SJCRH30 (cell line): ENCODE measurements around the gene MBTD1. TPM values are rescaled to one million over a fixed set of nuclear protein-coding genes. Genes with fewer than 3 reads are reported as not detected.

ENCODE experiments used
- DNase-seq, 2 experiments: peaks; one replicate each; pipeline ENCODE4 v3.0.0-alpha.2; 2015 to 2020
- H3K27ac ChIP-seq: fragments of 250-450 bp; sonication (Bioruptor Pico); 2 replicates; pipeline ENCODE4 v1.5.1; 2020; ENCODE audit warnings: mild to moderate bottlenecking, moderate library complexity
- H3K27me3 ChIP-seq: fragments of 250-450 bp; sonication (Bioruptor Pico); 2 replicates; pipeline ENCODE4 v1.5.1; 2020; ENCODE audit warnings: mild to moderate bottlenecking, moderate library complexity
- H3K36me3 ChIP-seq: fragments of 250-450 bp; sonication (Bioruptor Pico); 2 replicates; pipeline ENCODE4 v1.5.1; 2020; ENCODE audit warnings: mild to moderate bottlenecking, moderate library complexity
- H3K4me1 ChIP-seq: fragments of 250-450 bp; sonication (Bioruptor Pico); 2 replicates; pipeline ENCODE4 v1.5.1; 2020; ENCODE audit warnings: mild to moderate bottlenecking, moderate library complexity
- H3K4me3 ChIP-seq: fragments of 250-450 bp; sonication (Bioruptor Pico); 2 replicates; pipeline ENCODE4 v1.5.1; 2020; ENCODE audit warnings: mild to moderate bottlenecking, moderate library complexity
- H3K9me3 ChIP-seq: fragments of 250-450 bp; sonication (Bioruptor Pico); replicated peaks from 2 replicates; pipeline ENCODE4 v1.5.1; 2020; ENCODE audit warnings: mild to moderate bottlenecking, moderate library complexity
- total RNA-seq: library from RNA; depleted of rRNA; stranded (reverse); fragments of >200 nt; shearing (Covaris generic); gene quantifications from 2 replicates; pipeline ENCODE4 v1.2.3, GENCODE V29; 2014

MBTD1 gene
- total RNA-seq, 1 experiment from 2014 or later = 18.6 TPM

GRCh38 chr17:51261024-51261963 lies 1.4 kb upstream of the MBTD1 start:
- Histone ChIP-seq H3K27ac (no peak overlapping the region), H3K4me1 (no peaks in the 10 kb centered on the region; the same call in 1 of the 2 replicates), H3K9me3 (no peaks in the 10 kb centered on the region), H3K36me3 (peaks cover 10% of the 10 kb centered on the region), H3K27me3 (no peaks in the 10 kb centered on the region), H3K4me3 (peak overlapping the region; percentile 97)
- DNase-seq = peak in 1 of 2 experiments; percentile 3

GRCh38 chr17:51260237-51261023 lies 581 bp upstream of the MBTD1 start, which contains the start of gene UTP18:
UTP18 (plus strand) TSS chr17:51260546; CDS start chr17:51260585, 39 bp downstream.
- H3K4me1 ChIP-seq = no peaks in the 10 kb centered on the region; the same call in 1 of the 2 replicates
- no peaks in the 10 kb centered on the region for H3K27me3 ChIP-seq
- H3K27ac ChIP-seq = peak within 1 kb of the TSS; percentile 98
- H3K9me3 ChIP-seq = no peaks in the 10 kb centered on the region
- peaks cover 8% of the 10 kb centered on the region for H3K36me3 ChIP-seq
- H3K4me3 ChIP-seq = peak within 1 kb of the TSS; percentile 97
- peak; percentile 97 for DNase-seq

DNA sequence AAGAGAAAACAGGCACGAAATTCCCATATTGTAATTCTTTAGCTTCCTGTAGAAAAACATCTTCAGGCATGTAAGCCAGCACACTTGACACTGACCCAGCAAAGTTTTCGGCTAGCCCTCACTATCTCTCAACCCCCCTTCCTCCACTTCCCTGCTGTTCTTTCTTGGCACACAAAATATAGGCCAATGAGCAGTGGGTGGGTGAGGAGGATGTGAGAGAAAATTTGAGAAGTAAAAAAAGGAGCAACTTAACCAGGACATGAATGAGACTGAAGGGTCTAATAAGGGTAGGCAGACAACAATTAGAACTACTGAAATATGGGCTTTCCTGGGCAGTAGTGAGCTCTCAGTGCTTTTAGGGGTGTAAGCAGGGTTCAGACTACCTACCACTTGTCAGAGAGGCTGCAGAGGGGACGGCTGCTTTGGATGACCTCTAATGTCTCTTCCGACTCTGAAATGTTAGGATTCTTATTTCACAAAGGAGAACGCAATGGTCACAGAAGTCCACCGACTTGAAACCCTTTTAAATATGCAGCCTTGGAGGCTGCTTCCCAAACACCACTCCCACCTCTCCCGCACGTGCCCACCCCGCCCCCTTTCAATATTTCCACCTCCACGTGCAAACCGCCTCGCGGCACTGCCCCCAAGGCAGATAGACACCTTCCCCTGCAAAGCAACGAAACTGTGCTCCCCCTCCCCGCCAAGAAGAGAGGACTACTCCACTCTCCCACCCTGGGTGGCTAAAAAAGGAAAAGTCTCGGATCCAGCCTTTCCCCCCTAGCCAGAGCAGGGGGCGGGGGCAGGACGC lies 889 bp downstream of the MBTD1 start:
- no peaks in the 10 kb centered on the region for H3K27me3 ChIP-seq
- peak; percentile 16 to 19 for DNase-seq
- peak overlapping the region; percentile 98 for H3K27ac ChIP-seq
- peak overlapping the region; percentile 97 for H3K4me3 ChIP-seq
- H3K4me1 ChIP-seq = no peaks in the 10 kb centered on the region; the same call in 1 of the 2 replicates
- no peaks in the 10 kb centered on the region for H3K9me3 ChIP-seq
- H3K36me3 ChIP-seq = peaks cover 8% of the 10 kb centered on the region

DNA sequence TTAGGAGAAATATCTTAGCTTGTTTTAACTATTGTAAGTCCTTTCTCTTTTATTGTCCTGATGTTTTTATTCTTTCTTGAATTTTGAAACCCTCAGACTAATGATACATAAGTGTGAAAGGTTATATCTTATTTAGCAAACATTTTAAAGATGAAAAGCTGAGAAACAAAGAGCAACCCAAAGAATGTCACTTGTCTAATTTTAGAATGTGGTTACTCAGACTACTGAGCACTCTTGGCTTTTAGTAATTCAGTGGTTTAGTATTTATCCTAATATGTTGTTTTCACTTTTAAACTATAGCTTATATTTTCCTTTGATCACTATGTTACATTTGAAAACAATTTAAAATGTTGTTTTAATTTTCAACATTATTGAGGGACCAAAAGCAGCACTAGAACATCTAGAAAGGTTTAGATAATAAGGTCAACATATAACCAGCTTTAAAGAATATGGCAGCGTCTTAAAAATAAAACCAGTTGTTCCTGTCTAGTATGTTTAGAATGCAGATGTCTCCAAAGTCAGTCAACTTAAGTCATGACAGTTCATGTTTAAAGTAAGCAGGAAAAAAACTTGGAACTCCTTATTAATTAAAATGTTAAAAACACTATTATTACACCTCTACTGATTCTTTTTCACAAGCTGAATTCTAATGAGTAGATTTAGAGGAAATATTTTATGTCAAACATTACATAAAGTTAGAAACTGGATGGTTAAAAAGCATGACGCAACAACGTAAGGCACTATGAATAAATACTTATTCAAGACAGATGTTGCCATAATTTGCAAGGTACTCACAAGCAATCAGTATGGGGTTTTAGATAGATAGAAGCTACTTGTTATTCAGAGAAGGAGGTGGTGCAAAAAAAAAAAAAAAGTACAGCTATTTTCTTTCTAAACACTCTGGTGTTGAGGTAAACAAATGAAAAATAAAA lies 2.4 kb downstream of the MBTD1 start:
- Histone ChIP-seq H3K9me3 (no peaks in the 10 kb centered on the region), H3K4me3 (no peak overlapping the region), H3K4me1 (no peaks in the 10 kb centered on the region; the same call in 1 of the 2 replicates), H3K27me3 (no peaks in the 10 kb centered on the region), H3K36me3 (peaks cover 6% of the 10 kb centered on the region), H3K27ac (no peak overlapping the region)
- DNase-seq = no peak

GRCh38 chr17:51256101-51256500 lies 3.7 kb downstream of the MBTD1 start:
- Histone ChIP-seq H3K4me1 (no peaks in the 10 kb centered on the region; the same call in 1 of the 2 replicates), H3K27ac (no peak overlapping the region), H3K9me3 (no peaks in the 10 kb centered on the region), H3K4me3 (no peak overlapping the region), H3K36me3 (peaks cover 14% of the 10 kb centered on the region), H3K27me3 (no peaks in the 10 kb centered on the region)
- DNase-seq = no peak

DNA sequence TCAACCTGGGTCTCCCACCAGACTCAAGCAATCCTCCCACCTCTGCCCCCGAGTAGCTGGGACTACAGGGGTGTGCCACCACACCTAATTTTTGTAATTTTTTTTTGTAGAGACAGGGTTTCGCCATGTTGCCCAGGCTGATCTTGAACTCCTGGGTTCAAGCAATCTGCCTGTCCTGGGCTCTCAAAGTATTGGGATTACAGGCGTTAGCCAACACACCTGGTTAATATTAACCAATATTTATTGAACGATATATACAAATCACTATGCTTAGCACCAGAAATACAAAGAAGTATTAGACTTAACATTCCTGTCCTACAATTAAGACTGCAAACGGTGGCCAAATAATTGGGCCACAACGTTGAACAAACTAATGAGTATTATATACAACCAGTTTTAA lies 4.2 kb downstream of the MBTD1 start:
- peaks cover 17% of the 10 kb centered on the region for H3K36me3 ChIP-seq
- DNase-seq = no peak

DNA sequence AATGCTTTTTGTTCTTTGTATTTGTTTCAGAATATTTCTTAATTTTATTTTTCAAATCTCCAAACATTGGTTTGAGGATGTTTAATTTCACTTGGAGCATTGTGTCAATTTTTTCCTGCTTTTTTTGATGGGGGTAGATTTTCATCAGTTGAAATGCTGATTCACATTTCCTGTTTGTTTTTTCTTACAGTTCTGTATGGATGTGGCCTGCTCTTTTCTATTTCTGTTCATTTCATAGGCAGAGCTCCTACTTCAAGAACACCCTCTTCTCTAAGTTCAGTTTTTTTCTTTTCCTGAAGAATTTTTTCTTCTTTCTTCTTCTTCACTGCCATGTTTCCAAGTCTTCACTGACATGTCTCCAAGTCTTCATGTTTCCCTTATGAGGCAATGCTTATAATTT lies 8.8 kb downstream of the MBTD1 start:
- Histone ChIP-seq H3K27me3 (no peaks in the 10 kb centered on the region), H3K9me3 (no peaks in the 10 kb centered on the region), H3K4me1 (no peaks in the 10 kb centered on the region), H3K4me3 (no peak overlapping the region), H3K36me3 (peaks cover 17% of the 10 kb centered on the region), H3K27ac (no peak overlapping the region)
- DNase-seq = no peak

More for the DNA sequence above, 4.2 kb downstream of the MBTD1 start:
- H3K4me3 ChIP-seq = no peak overlapping the region
- no peaks in the 10 kb centered on the region; the same call in 1 of the 2 replicates for H3K4me1 ChIP-seq
- no peak overlapping the region for H3K27ac ChIP-seq
- no peaks in the 10 kb centered on the region for H3K27me3 ChIP-seq
- H3K9me3 ChIP-seq = no peaks in the 10 kb centered on the region

DNA sequence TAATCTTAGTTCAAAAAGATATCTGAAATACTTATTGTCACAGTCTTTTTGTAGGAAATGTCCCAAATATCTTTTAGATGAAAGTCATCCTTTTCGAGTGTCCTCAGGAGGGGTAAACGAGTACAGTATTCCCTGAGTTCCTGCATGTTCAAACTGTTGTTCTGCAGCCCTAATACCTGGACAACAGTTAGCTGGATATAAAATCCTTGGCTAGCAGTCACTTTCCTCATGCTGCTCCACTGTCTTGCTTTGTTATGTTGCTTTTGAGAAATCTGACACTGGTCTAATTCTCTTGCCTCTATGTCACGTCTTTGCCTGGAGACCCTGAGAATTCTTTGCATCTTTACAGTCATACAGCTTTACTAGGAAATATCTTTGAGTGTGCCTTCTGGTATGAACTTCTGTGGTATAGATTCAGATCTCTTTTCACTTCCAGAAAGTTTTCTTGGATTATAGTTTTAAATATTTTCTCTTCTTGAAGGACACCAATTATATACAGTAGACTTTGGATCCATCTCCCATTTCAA lies 9.5 kb downstream of the MBTD1 start:
- DNase-seq = no peak

DNA sequence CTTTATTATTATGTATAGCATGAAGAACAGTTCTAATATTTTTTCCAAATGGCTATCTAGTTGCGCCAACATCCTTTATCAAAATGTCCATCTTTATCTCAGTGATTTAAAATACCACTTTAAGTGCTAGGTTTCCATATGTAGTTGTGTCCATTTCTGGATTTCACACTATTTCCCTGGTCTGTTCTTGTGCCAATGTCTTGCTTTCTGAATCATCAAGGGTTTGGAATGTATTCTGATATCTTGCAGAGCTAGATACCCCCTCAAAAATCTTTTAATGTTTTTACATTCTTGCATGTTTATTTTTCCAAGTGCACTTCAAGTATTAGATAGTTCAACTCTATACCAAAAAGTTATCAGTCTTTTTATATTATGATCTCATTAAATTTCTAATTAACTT lies 14.3 kb downstream of the MBTD1 start:
- no peaks in the 10 kb centered on the region for H3K36me3 ChIP-seq
- no peaks in the 10 kb centered on the region for H3K4me1 ChIP-seq
- no peaks in the 10 kb centered on the region for H3K9me3 ChIP-seq
- no peaks in the 10 kb centered on the region for H3K27me3 ChIP-seq
- H3K27ac ChIP-seq = no peak overlapping the region
- DNase-seq = no peak
- no peak overlapping the region for H3K4me3 ChIP-seq

More for the DNA sequence above, 9.5 kb downstream of the MBTD1 start:
- H3K36me3 ChIP-seq = peaks cover 17% of the 10 kb centered on the region
- no peaks in the 10 kb centered on the region for H3K9me3 ChIP-seq
- H3K4me3 ChIP-seq = no peak overlapping the region
- no peaks in the 10 kb centered on the region for H3K27me3 ChIP-seq
- H3K4me1 ChIP-seq = no peaks in the 10 kb centered on the region
- H3K27ac ChIP-seq = no peak overlapping the region

- Histone ChIP-seq H3K4me1 (no peaks in the 10 kb centered on the region), H3K9me3 (no peaks in the 10 kb centered on the region), H3K27me3 (no peaks in the 10 kb centered on the region), H3K36me3 (no peaks in the 10 kb centered on the region), H3K4me3 (no peak overlapping the region), H3K27ac (no peak overlapping the region)
- no peak for DNase-seq
Measured at GRCh38 chr17:51244041-51244440, 15.8 kb downstream of the MBTD1 start.

DNA sequence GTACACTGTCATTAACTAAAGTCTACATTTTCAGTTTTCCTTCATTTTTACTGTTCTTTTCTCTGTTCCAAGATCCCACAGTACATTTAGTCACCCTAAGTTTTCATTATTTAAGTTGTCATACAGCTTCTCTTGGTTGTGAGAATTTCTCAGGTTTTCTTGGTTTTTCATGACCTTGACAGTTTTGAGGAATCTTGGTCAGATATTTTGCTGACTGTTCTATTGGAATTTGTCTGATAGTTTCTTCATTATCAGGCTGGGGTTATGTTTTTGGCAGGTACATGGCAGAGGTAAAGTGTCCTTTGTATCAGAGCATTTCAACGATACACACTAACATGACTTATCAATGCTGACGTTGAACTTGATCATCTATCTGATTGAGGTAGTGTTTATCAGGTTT lies 19.6 kb downstream of the MBTD1 start:
- Histone ChIP-seq H3K9me3 (no peaks in the 10 kb centered on the region), H3K4me1 (no peaks in the 10 kb centered on the region), H3K4me3 (no peak overlapping the region), H3K27ac (no peak overlapping the region), H3K27me3 (no peaks in the 10 kb centered on the region), H3K36me3 (peaks cover 3% of the 10 kb centered on the region; the same call in 1 of the 2 replicates)
- DNase-seq = no peak

GRCh38 chr17:51238255-51238887 lies 21.5 kb downstream of the MBTD1 start:
- Histone ChIP-seq H3K36me3 (peaks cover 3% of the 10 kb centered on the region; the same call in 1 of the 2 replicates), H3K27ac (no peak overlapping the region), H3K4me1 (no peaks in the 10 kb centered on the region), H3K4me3 (no peak overlapping the region), H3K27me3 (no peaks in the 10 kb centered on the region), H3K9me3 (no peaks in the 10 kb centered on the region)
- DNase-seq = no peak

GRCh38 chr17:51234162-51234561 lies 25.7 kb downstream of the MBTD1 start:
- Histone ChIP-seq H3K4me1 (no peaks in the 10 kb centered on the region), H3K27me3 (no peaks in the 10 kb centered on the region), H3K27ac (no peak overlapping the region), H3K4me3 (no peak overlapping the region), H3K36me3 (peaks cover 3% of the 10 kb centered on the region; the same call in 1 of the 2 replicates), H3K9me3 (no peaks in the 10 kb centered on the region)
- no peak for DNase-seq
